ENCODE data around the gene PSMD5.
"Not testable (repeated sequence)": the region's sequence is repeated elsewhere in the genome, so short reads cannot be mapped to it uniquely, and the experiment has no call there.

Gene PSMD5

GRCh38 chr9:120854596-120855327 is 12.0 kb upstream of the PSMD5 start:
- DNase-seq, result no peak

- DNase-seq, result no peak
Observed at GRCh38 chr9:120853198-120853597, 10.5 kb upstream of the PSMD5 start.

- no peak for DNase-seq
Observed at GRCh38 chr9:120852240-120853010, 9.7 kb upstream of the PSMD5 start.

- DNase-seq, result no peak
Observed at GRCh38 chr9:120851449-120851848, 8.7 kb upstream of the PSMD5 start.

GRCh38 chr9:120850315-120850714 is 7.6 kb upstream of the PSMD5 start:
- DNase-seq, result no peak

- DNase-seq, result no peak
Observed at GRCh38 chr9:120846906-120847305, 4.2 kb upstream of the PSMD5 start.

GRCh38 chr9:120846251-120846889 is 3.6 kb upstream of the PSMD5 start:
- DNase-seq, result no peak

- no peak for DNase-seq
Observed at GRCh38 chr9:120845255-120845654, 2.5 kb upstream of the PSMD5 start.

GRCh38 chr9:120841930-120842684 is 615 bp downstream of the PSMD5 start:
- no peak for DNase-seq

GRCh38 chr9:120839146-120839545 is 3.6 kb downstream of the PSMD5 start:
- no peak for DNase-seq

- no peak for DNase-seq
Observed at GRCh38 chr9:120837921-120838320, 4.8 kb downstream of the PSMD5 start.

- DNase-seq, result no peak
Observed at GRCh38 chr9:120833325-120833724, 9.4 kb downstream of the PSMD5 start.

- DNase-seq, result no peak
Observed at GRCh38 chr9:120832807-120833206, 9.9 kb downstream of the PSMD5 start.

- DNase-seq, result no peak
Observed at GRCh38 chr9:120830865-120831264, 11.9 kb downstream of the PSMD5 start.

GRCh38 chr9:120830151-120830550 is 12.6 kb downstream of the PSMD5 start:
- no peak for DNase-seq

GRCh38 chr9:120829650-120830049 is 13.1 kb downstream of the PSMD5 start:
- DNase-seq, result no peak

GRCh38 chr9:120820095-120820494 is 22.6 kb downstream of the PSMD5 start:
- DNase-seq, result no peak

GRCh38 chr9:120818595-120818994 is 24.1 kb downstream of the PSMD5 start:
- DNase-seq, result no peak

GRCh38 chr9:120815075-120815474 is 27.6 kb downstream of the PSMD5 start:
- DNase-seq, result no peak

- DNase-seq, result no peak
Observed at GRCh38 chr9:120808931-120809330, 33.8 kb downstream of the PSMD5 start.

GRCh38 chr9:120807607-120808379 is 34.9 kb downstream of the PSMD5 start:
- no peak for DNase-seq

- not testable (repeated sequence) for DNase-seq
Observed at GRCh38 chr9:120804784-120805363, 37.8 kb downstream of the PSMD5 start.

Measured in activated gamma-delta T cell (primary cell).